ENCODE data around the gene COL21A1.
"Not testable (repeated sequence)": the region's sequence is repeated elsewhere in the genome, so short reads cannot be mapped to it uniquely, and the experiment has no call there.

COL21A1 gene

GRCh38 chr6:56021943-56022342 is 225.4 kb downstream of the COL21A1 start:
- FAIRE-seq, result no peak
- DNase-seq (ENCODE audit: insufficient read length), result no peak
- TF ChIP-seq TAF1 (IDR thresholded peaks at IDR 0.05; ENCODE audit: borderline replicate concordance, low read depth, low read length) (no peak), POLR2A (IDR thresholded peaks at IDR 0.05; ENCODE audit: low read depth, low read length) (no peak), POLR2AphosphoS5 (IDR thresholded peaks at IDR 0.05; ENCODE audit: low read depth, low read length) (no peak)

- no peak for TF ChIP-seq POLR2A (IDR thresholded peaks at IDR 0.05; ENCODE audit: low read depth, low read length)
- TF ChIP-seq TAF1 (IDR thresholded peaks at IDR 0.05; ENCODE audit: borderline replicate concordance, low read depth, low read length), result no peak
- TF ChIP-seq POLR2AphosphoS5 (IDR thresholded peaks at IDR 0.05; ENCODE audit: low read depth, low read length), result no peak
- DNase-seq (ENCODE audit: insufficient read length) (no peak), FAIRE-seq (no peak)
Measured at GRCh38 chr6:56019973-56020372, 227.4 kb downstream of the COL21A1 start.

- DNase-seq (ENCODE audit: insufficient read length) (no peak), FAIRE-seq (no peak)
- TF ChIP-seq POLR2A (IDR thresholded peaks at IDR 0.05; ENCODE audit: low read depth, low read length) (no peak), POLR2AphosphoS5 (IDR thresholded peaks at IDR 0.05; ENCODE audit: low read depth, low read length) (no peak), TAF1 (IDR thresholded peaks at IDR 0.05; ENCODE audit: borderline replicate concordance, low read depth, low read length) (no peak)
Measured at GRCh38 chr6:56017198-56017597, 230.2 kb downstream of the COL21A1 start.

- not testable (repeated sequence) for FAIRE-seq; DNase-seq (ENCODE audit: insufficient read length)
Measured at GRCh38 chr6:56014039-56014438, 233.3 kb downstream of the COL21A1 start.

GRCh38 chr6:56009636-56010035 is 237.7 kb downstream of the COL21A1 start:
- no peak for FAIRE-seq
- DNase-seq (ENCODE audit: insufficient read length), result no peak
- no peak for TF ChIP-seq POLR2AphosphoS5 (IDR thresholded peaks at IDR 0.05; ENCODE audit: low read depth, low read length)
- no peak for TF ChIP-seq POLR2A (IDR thresholded peaks at IDR 0.05; ENCODE audit: low read depth, low read length)
- TF ChIP-seq TAF1 (IDR thresholded peaks at IDR 0.05; ENCODE audit: borderline replicate concordance, low read depth, low read length), result no peak

Data from GM12892 (cell line).